Measurements from ENCODE around the gene SPATA24. TPM values are rescaled to one million over a fixed set of nuclear protein-coding genes. Genes with fewer than 3 reads are reported as not detected.

Gene SPATA24
- total RNA-seq, 1 experiment from 2014 or later, result 13.0 TPM

DNA sequence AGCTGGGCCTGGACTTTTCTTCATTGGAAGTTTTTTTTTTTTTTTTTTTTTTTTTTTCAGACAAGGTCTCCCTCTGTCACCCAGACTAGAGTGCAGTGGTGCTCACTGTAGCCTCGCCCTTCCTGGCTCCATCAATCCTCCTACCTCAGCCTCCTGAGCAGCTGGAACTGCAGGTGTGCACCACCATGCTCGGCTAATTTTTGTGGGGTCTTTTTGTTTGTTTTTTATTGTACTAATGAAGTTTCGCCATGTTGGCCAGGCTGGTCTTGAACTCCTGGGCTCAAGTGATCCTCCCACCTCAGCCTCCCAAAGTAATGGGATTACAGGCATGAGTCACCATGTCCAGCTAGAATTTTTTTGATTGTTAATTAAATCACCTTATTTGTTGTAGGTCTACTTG is 31.8 kb upstream of the SPATA24 start:
- Histone ChIP-seq H2AFZ (ENCODE audit: low read length) (no peak overlapping the region), H3K18ac (ENCODE audit: insufficient read length, low read depth, low read length) (no peak overlapping the region), H4K8ac (replicated peaks; ENCODE audit: insufficient read length, low read depth, low read length) (no peak overlapping the region), H2AK5ac (ENCODE audit: insufficient read length, low read length) (no peak overlapping the region), H3K4me1 (ENCODE audit: insufficient read depth, low read length) (peaks cover 2% of the 10 kb centered on the region; the same call in 1 of the 2 replicates), H3K27ac (ENCODE audit: insufficient read length, low read depth, low read length) (no peak overlapping the region), H4K91ac (ENCODE audit: insufficient read length, low read depth, low read length) (no peak overlapping the region), H2BK5ac (ENCODE audit: insufficient read length, low read length) (no peak overlapping the region), H3K27me3 (ENCODE audit: insufficient read depth, low read length) (no peaks in the 10 kb centered on the region), H3K23me2 (ENCODE audit: insufficient read length, low read depth, low read length, poor library complexity, severe bottlenecking) (peaks cover 5% of the 10 kb centered on the region), H3T11ph (ENCODE audit: low read length) (no peak overlapping the region), H3K23ac (ENCODE audit: insufficient read length, low read depth, low read length) (no peak overlapping the region), H3K79me2 (ENCODE audit: insufficient read depth, low read length) (0 out of 2 replicates have a peak, but pooled peaks cover 2% of the 10 kb centered on the region), H2BK12ac (ENCODE audit: insufficient read length, low read depth, low read length) (no peak overlapping the region), H3K4me2 (ENCODE audit: insufficient read depth, insufficient read length, low read length) (no peak overlapping the region), H3K56ac (ENCODE audit: insufficient read length, low read depth, low read length) (no peak overlapping the region), H3K4ac (ENCODE audit: low read depth, low read length) (no peak overlapping the region), H2BK15ac (ENCODE audit: low read depth, low read length) (no peak overlapping the region), H2BK120ac (ENCODE audit: low read depth, low read length, poor library complexity, severe bottlenecking) (no peak overlapping the region), H3K79me1 (ENCODE audit: insufficient read depth, low read depth, low read length, poor library complexity, severe bottlenecking) (no peaks in the 10 kb centered on the region), H4K20me1 (ENCODE audit: control insufficient read depth, insufficient read depth, insufficient read length) (no peaks in the 10 kb centered on the region), H4K5ac (ENCODE audit: insufficient read length, low read depth, low read length) (no peak overlapping the region), H3K9me3 (ENCODE audit: control insufficient read depth, low read depth, low read length) (no peaks in the 10 kb centered on the region), H2BK20ac (ENCODE audit: low read depth, low read length, poor library complexity, severe bottlenecking) (no peak overlapping the region), H3K9ac (ENCODE audit: extremely low read depth, insufficient read length, low read length) (no peak overlapping the region), H3K14ac (ENCODE audit: insufficient read depth, low read length) (no peak overlapping the region)
- WGBS (ENCODE audit: extremely low coverage, insufficient read length, low lambda C conversion rate), result no CpG with 5 or more reads among the region's 3 CpGs
- peaks cover 19 to 20% of the 10 kb centered on the region in 2 experiments for H3K4me1 Mint-ChIP-seq
- no peak overlapping the region for H3K27ac Mint-ChIP-seq
- H3K27me3 Mint-ChIP-seq (ENCODE audit: low read depth), result no peaks in the 10 kb centered on the region
- no peak for DNase-seq
- H3K9me3 Mint-ChIP-seq, result no peaks in the 10 kb centered on the region
- TF ChIP-seq, protein P1, sequence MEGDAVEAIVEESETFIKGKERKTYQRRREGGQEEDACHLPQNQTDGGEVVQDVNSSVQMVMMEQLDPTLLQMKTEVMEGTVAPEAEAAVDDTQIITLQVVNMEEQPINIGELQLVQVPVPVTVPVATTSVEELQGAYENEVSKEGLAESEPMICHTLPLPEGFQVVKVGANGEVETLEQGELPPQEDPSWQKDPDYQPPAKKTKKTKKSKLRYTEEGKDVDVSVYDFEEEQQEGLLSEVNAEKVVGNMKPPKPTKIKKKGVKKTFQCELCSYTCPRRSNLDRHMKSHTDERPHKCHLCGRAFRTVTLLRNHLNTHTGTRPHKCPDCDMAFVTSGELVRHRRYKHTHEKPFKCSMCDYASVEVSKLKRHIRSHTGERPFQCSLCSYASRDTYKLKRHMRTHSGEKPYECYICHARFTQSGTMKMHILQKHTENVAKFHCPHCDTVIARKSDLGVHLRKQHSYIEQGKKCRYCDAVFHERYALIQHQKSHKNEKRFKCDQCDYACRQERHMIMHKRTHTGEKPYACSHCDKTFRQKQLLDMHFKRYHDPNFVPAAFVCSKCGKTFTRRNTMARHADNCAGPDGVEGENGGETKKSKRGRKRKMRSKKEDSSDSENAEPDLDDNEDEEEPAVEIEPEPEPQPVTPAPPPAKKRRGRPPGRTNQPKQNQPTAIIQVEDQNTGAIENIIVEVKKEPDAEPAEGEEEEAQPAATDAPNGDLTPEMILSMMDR (conservative IDR thresholded peaks at IDR 0.05), result no peak
- H3K36me3 Mint-ChIP-seq (ENCODE audit: insufficient read depth in 1 of 3, low read depth in 3 of 3), result peaks cover 5 to 33% (median 13%) of the 10 kb centered on the region in 3 experiments; a peak in 6 of 7 replicates
- H3K4me3 Mint-ChIP-seq, result no peak overlapping the region
